GM13977 (cell line): ENCODE measurements around the gene SYT2.

Experiments used
- DNase-seq: peaks from one replicate; pipeline ENCODE4 v3.0.0; 2012; ENCODE audit warnings: low spot score
- in situ Hi-C: fragments of 300-500 bp; cut with MboI; formaldehyde crosslinking; loops from one replicate; pipeline ENCODE4 v1.12.0; 2022; ENCODE audit warnings: low sequenced_read_pairs, low pct_unique_long_range_greater_than_20kb, mixed read lengths, inconsistent platforms; ENCODE audit not compliant: unreplicated experiment
- TF ChIP-seq, protein P1 (sequence below): IDR thresholded peaks from 2 replicates; pipeline ENCODE4 v1.5.1; 2012; ENCODE audit warnings: mild to moderate bottlenecking, control low read depth; ENCODE audit not compliant: insufficient read depth; ENCODE audit errors: extremely low read depth, missing control alignments

SYT2 gene

DNA sequence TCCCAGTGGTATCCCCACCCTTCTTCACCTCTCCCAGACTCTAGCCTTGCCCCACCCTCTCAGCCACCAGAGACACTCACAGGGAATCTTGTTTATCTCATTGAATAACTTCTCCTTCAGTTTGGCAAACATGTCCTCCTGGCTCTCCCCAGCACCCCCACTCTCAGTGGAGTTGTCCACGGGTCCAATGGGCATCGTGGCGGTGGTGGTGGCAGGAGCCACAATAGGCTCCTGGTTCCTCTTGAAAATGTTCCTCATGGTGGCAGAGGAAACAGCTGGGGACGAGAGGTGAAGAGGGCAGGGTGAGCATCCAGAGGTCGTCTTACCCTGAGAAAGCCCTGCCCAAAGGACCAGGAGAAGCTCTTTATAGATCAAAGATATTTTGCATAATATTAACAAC lies 104.7 kb downstream of the SYT2 start:
- in situ Hi-C loops, result no loop called here

DNA sequence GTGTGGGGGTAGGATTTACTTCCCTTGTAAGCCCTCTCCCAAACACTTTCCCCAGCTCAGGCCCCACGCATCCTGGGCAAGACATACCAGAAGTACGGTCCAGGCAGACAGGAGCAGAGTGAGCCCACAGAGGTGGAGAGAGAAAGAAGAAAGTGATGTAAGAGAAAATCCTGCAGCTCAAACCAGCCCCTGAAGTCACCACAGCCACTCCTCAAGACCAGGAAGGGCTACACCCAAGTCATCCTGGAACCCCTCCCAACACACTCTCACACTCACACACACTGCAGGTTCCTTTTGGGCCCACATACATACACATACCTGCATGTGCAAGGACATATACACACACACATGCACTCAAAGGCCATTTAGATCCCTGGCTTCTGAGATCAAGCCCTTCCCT lies 106.8 kb downstream of the SYT2 start:
- DNase-seq, result no peak
- in situ Hi-C loops, result no loop called here
- TF ChIP-seq, protein P1, sequence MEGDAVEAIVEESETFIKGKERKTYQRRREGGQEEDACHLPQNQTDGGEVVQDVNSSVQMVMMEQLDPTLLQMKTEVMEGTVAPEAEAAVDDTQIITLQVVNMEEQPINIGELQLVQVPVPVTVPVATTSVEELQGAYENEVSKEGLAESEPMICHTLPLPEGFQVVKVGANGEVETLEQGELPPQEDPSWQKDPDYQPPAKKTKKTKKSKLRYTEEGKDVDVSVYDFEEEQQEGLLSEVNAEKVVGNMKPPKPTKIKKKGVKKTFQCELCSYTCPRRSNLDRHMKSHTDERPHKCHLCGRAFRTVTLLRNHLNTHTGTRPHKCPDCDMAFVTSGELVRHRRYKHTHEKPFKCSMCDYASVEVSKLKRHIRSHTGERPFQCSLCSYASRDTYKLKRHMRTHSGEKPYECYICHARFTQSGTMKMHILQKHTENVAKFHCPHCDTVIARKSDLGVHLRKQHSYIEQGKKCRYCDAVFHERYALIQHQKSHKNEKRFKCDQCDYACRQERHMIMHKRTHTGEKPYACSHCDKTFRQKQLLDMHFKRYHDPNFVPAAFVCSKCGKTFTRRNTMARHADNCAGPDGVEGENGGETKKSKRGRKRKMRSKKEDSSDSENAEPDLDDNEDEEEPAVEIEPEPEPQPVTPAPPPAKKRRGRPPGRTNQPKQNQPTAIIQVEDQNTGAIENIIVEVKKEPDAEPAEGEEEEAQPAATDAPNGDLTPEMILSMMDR, result no peak

More for the DNA sequence above, 104.7 kb downstream of the SYT2 start:
- DNase-seq, result no peak
- TF ChIP-seq, protein P1, result no peak

DNA sequence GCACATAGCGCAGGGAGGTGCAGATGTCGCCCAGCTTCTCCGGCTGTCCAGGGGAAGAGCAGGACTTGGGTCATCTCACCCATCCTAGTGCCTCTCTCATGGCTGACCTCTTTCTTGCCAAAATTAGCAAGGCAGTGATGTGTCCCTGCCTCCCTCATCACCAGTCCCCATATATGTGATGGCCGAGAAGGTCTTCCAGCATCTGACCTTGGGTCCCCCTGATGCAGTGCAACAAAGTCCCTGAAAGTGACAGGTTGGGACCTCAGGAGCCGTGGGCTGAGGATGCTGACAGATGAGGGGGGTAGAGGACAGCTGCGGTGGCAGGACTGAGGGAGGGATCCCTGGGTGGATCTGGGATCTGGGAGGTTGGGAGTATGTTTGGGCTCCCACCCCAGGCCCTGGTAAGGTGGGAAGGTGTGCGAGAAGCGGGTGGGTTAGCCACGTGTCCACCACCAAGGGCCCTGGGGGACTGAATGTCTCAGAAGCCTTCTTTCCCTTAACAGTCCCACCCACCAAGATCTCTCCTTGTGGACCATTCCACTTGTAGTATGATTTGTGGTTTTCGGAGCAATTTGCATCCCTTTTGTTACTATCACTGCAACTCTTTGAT lies 109.7 kb downstream of the SYT2 start:
- in situ Hi-C loops, result no loop called here
- TF ChIP-seq, protein P1, result no peak

DNA sequence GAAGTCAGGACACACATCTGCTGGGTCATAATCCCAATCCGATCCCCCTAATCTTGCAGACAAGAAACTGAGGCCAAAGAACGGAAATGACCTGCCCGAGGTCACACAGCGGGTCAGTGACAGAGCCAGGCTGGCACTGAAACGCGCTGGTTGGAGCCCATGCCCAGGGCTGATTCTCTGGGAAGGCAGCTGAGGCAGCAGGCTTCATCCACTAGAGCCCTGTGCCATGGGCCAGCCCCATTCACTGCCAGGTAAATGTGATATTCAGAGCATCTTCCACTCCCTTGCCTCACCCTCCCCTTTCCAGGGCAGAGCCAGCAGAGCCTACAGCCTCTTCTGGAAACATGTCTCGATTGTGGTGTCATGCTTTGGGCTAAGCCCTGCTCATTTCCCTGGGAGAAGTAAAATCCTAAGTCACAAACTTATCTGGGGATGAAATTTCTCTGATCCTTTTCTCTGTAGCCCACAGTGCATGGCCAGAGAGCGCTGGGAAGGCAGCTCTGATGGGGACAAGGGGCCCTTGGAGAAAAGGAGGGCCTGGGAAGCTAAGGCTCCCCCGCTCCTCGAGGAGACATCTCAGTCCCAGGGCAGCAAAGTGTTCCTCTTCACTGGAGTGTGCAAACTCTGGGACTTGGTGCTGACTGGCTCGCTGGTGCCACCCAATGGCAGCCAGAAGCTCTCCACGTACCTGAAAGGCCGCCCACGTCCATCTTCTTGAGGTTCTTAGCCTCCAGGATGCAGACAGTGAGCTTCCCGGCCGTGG lies 110.4 kb downstream of the SYT2 start:
- TF ChIP-seq, protein P1, result peak; percentile 88
- in situ Hi-C loops, result no loop called here
- peak; percentile 82 for DNase-seq

More for the DNA sequence above, 109.7 kb downstream of the SYT2 start:
- no peak for DNase-seq

DNA sequence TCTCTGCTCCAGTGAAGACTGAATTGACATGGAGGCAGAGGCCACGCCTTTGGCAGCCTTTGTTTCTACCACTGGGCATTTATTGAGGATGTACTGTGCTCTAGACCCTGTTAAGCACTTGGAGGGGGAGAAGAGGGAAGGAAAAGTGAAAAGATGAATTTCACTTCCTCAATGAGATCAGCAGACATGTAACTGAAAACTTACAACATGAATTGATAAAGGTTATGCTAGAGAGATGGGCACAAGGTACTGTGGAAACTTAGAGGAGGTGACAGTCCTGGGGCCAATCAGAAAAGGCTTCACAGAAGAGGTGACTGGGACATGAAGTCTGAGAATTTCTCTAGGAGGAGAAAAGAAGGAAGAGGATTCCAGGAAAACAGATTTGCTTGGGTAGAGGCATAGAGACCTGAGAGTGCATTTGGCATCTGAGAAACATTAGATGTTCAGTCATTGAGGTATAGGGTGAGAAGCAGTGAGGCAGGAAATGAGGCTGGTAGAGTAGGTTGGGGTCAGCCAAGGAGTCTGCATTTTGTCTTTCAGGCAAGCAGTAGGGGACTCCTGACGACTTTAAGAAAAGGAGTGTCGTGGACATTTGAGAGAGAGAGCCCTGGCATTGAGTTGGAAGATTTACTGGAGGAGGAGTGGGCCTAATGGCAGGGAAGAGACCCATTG lies 113.0 kb downstream of the SYT2 start:
- DNase-seq, result no peak
- in situ Hi-C loops, result no loop called here
- TF ChIP-seq, protein P1, result no peak

DNA sequence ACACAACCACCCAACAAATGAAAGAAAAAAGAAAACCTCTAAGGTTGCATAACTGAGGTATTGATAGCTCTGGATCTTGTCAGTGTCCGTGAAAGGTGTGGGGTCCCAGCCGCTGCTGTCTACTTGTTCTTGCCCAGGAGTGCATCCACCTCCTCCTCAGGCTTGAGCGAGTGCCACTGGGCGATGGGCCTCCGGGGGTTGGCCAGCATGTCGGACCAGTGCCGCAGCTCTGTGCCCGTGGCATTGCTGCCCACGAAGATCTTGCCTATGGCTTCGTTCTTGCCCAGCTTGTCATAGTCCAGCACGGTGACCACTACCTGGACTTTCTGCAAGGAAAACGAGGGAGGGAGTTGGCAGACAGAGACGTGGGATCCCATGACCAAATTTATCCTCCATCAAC lies 113.6 kb downstream of the SYT2 start:
- TF ChIP-seq, protein P1, result no peak
- in situ Hi-C loops, result no loop called here
- no peak for DNase-seq
